KG1 (cell line): ENCODE measurements around the gene CD276.

Experiments
- DNase-seq: peaks from one replicate; lab custom pipeline; 2025; lab: John Stamatoyannopoulos, UW

CD276 gene

DNA sequence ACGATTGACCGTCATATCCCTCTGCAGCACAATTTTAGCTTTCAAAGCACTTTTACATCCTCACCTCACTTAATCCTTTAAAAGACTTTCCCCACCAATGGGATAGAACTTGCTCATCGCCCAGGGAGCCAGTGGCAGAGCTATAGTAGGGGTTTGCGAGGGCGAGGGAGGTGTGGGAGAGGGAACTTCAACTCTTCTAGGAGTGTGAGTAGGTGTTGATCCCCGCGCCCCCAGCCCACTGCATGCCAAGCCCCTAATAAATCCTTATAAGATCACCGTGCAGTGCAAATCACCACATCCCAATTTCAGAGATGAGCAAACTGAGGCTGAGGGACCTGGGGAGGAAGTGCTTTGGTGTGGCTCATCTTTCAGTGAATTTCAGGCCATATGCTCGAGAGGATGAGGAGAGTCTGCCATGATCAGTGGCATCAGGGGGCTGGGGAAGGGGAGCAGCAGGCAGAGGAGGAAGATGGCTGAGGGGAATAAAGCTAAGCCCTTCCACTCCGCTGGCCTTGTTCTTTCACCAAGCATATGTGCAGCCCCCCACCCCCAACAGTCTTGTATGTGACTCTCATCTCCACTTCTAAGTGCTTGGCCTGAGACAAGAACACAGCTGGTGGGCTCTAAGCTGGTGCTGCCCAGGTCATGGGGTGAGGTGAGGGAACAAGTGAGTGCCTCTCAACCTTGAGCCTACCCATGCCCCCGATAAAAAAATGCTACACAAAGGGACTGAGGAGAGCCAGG is 63.8 kb downstream of the CD276 start:
- no peak for DNase-seq

GRCh38 chr15:73748730-73749129 is 64.5 kb downstream of the CD276 start:
- DNase-seq, result no peak

DNA sequence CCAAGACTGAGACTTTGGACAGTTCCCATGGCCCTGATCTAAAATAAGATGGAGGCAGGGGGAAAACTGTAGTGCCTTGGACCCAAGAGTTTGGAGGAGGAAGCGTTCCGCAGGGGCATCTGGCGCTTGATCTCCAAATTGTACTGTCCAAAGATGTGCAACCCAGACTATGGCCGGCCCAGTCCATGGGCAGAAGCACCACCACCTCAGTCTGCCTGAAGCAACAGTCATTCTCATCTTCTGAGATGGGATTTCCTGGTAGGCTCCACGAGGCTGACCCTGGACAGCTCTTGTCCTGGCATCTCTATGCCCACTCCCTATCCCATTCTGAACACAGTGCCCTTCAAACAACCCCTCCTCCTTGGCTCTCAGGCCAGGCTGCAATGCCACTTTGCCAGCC is 65.3 kb downstream of the CD276 start:
- no peak for DNase-seq

GRCh38 chr15:73749971-73750370 is 65.8 kb downstream of the CD276 start:
- DNase-seq, result no peak

DNA sequence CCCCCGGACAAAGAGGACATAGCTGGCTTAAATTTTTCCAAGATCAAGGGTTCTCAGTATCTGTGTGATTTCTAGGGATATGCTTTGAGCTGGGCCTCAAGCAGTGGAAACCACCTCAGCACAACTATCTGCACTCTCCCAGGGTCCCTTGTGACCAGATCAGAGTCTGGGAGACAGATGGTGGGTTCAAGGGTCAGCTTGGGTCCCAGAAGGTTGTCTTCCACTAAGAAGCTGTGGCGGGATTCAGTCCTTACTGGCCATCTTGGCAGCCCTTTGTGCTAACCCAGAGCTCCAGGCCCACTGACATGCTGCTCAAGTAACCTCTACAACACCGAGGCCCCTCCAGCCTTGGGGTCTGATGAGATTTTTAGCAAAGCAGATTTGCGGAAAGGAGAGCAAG is 66.3 kb downstream of the CD276 start:
- DNase-seq, result no peak

DNA sequence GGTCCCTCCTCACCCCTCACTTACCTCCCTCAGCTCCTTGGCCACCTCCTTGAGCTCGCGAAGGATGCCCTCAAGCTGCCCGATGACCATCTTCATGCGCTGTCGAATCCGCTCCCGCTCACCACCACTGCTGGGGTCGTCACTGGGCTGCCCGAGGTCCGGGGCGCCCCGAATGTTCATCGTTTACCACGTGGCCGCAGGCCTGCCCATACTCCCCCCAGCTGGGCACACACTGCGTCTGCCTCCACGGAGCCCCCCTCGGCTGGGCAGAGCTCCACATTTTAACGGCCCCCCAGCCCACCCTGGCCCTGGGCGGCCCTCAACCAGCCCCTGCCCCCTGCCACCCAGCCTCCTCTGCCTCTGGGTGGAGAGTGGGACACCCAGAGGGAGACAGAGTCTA is 66.8 kb downstream of the CD276 start:
- no peak for DNase-seq

GRCh38 chr15:73751511-73751898 is 67.3 kb downstream of the CD276 start:
- DNase-seq, result no peak

DNA sequence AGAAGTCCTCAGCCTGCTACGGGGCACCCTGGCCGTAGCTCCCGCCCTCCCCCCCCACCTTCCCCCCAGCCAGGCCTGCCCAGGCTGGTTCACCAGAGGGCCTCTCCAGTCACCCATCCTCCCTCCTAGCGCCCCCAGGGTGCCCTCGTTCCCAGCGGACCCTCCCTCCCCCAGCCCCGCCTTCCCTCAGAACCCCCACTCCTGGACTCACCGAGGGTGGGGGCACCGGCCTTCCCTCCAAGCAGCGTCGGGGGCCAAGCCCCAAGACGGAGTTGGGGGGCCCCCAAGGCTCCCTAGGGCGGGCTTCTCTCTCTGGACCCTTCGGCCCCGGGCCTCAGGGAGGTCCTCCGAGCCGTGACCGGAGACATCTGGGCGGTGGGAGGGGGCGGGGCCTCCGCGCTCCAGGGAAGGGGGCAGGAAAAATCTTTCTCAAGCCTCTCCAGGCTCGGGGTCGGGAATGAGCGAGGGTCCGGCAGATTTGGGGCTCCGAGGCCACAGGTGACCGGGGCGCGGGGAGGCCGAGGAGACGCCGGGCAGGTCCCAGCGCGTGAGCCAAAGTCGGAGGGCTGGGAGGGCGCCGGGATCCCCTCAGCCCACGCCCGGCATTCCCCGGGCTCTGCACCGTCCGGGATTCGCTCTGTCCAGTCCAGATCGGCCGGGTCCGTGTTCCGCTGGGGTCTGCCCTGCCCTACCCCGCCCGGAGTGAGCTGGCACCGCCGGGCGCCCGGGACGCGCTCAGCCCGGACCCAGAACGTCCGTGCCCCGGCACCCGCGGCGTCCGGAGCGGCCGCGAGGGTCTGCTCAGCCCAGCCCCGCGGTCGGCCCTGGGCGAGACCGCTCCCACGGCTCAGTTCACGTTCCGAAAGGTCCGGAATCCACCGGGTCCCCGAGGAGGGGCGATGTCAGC is 68.0 kb downstream of the CD276 start:
- no peak for DNase-seq

DNA sequence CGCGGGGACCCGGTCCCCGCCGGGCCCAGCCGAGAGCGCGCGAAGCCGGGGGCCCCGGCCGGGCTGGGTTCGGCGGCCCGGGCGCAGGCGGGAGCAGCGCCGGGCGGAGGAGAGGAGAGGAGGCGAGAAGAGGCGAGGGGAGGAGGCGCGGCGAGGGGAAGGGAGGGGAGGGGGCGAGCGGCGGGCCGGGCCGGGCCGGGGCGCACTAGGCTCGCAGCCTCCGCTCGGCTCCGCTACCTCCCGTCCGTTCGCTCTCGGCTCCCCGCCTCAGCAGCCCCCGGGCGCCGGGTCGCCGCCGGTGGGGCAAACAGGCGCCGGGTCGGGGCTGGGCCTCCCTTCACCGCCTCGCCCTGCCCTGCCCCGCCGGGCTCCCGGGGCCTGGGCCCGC is 68.6 kb downstream of the CD276 start:
- no peak for DNase-seq

DNA sequence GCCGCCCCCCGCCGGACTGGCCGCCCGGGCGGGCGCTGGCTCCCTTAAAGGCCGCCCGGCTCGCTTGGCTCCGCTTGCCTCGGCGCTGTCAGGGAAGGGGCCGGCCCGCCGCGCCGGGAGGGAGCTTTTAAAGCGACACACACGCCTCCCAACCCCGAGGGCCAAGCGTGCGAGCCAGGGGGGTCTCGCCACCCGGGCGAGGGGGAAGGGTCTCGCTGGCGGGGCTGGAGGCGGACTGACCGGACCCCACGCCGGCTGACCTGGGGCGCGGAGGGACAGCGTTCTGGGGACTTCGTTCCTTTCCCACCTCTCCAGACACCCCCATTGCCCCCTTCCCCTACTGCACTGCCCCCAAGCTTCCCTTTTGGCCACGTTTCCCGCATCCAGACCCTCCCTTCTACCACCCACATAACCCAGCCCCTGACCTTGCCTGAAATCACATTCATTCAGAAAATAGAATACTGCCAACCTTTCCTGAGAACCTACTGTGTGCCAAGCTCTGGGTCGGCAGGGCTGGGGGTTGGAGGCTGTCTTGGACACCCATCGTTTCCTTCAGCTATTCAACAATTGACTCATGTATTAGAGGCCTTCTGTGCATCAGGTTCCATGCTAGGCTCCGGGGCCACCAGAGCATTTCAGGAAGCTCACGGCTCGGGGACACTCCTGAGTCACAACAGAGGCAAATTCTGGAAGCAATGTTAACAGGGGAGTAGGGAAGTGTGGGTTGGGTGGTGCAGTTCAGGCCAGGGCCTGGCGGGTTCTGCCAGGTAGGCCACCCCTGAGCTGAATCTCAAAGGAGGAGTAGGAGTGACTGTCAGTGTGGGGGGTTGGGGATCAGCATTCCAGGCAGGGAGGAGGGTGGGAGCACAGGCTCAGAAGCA is 69.3 kb downstream of the CD276 start, which contains the start of gene INSYN1:
TSS of gene INSYN1 (minus strand) at position 102 of the 881 bp plus-strand sequence. CDS start 2,221 bp downstream, outside the sequence.
- DNase-seq, result no peak

DNA sequence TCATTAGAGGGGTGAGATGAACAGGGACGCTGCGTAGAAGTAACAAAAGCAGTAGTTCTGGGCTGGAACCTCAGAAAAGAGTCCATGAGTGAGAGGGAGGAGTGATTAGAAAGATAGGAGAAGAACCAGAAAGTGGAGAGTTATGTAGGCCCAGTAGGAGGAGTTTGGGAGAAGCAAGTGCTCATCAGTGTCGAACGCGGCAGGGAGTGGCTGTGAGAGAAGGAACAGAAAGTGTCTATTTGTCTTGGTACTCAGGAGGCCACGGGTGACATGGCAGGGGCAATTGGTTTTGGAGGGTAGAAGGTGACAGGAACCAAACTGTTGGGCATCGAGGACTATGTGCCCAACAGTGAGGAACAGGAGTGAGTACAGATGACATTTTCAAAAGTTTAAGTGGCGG is 70.3 kb downstream of the CD276 start:
- no peak for DNase-seq

DNA sequence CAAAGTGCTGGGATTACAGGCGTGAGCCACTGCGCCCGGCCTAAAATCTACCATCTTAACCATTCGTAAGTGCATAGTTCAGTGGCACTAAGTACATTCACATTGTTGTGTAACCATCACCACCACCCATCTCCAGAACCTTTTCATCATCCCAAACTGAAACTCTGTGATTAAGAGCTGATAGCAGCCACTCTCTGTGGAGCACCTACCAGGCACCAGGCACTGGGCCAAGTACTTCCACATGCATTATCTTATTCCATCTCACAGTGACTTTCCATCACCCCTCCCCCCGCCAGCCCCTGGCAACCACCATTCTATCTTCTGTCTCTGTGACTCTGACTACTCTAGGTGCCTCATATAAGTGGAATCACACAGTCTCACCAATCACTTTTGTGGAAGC is 71.3 kb downstream of the CD276 start:
- DNase-seq, result no peak

- no peak for DNase-seq
Observed at GRCh38 chr15:73755946-73756345, 71.8 kb downstream of the CD276 start.

DNA sequence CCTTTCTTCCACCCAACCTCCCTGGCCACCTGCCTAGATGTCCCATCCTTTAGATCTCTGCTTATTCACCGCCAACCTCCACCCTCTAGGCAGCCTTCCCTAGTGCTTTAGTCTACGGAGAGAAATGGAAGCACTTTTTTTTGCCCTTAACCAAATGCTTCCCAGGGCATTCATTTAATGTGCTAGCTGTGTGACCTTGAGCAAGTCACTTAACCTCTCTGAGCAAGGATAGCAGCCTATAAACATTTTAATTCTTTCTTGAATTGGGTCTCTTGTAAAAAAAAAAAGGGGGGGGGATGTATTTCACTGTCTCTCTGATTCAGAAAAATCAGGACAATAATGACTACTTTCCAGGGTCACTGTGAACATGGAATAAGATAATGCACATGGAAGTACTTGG is 72.2 kb downstream of the CD276 start:
- DNase-seq, result no peak

DNA sequence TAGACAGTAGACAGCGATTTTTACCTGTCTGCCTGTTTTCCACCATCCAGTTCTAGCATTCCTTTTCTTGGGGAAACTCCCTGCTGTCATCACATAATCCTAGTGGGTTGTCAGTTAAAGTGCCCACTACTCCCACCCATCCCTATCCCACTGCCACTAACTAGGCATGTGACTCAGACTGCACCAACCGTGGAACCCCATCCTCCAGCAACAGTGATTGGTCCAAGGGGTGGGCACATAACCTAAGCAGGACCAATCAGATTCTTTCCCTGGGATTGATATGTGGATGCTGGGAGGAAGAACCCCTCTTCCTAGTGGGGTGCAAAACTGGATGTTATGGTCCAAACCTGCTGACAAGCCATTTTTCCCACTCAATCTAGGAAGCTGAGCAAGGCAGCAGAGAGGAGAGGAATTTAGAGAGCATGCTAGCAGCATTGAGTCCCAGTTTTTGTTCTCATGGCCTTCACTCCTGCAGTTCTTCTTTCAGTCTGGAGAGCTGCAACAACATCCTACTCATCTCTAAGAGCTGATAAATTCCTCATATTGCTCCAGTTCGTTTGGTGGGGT is 72.8 kb downstream of the CD276 start:
- no peak for DNase-seq

DNA sequence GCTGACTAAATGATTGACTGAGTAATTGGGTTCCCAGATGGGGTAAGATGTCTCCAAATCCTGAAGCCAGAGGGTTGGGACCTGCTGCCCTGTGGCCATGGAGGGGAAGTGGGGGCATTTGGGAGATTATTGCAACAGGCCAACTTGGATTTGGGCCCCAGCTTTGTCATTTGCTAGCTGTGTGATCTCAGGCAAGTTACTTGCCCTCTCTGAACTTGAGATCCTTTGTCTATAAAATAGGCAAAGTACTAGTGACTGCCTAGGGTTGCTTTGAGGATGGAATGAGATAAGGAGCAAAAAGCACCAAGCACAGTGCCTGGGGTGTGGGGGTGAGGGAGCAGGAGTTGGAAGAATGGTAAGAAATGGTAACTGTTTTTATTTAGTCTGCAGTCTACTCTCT is 73.4 kb downstream of the CD276 start:
- DNase-seq, result no peak

DNA sequence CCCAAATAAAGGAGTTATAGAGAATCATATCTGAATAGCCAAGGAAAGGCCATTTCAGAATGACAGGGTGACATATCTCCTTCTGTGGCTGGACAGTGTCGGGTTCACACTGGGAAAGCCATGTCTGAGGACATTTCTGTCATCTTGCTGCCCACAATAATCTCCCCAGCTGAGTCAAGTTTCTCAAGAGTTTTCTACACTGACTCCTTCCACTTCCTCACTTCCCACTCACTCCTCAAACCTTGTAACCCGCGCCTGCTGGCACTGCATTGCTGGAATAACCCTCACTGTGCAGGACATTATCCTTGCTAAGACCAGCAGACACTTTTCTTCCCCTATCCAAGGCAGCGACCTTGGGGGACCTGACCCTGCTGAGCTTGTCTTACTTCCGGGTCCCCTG is 74.3 kb downstream of the CD276 start:
- DNase-seq, result no peak

GRCh38 chr15:73760330-73761329 is 76.4 kb downstream of the CD276 start:
- no peak for DNase-seq

DNA sequence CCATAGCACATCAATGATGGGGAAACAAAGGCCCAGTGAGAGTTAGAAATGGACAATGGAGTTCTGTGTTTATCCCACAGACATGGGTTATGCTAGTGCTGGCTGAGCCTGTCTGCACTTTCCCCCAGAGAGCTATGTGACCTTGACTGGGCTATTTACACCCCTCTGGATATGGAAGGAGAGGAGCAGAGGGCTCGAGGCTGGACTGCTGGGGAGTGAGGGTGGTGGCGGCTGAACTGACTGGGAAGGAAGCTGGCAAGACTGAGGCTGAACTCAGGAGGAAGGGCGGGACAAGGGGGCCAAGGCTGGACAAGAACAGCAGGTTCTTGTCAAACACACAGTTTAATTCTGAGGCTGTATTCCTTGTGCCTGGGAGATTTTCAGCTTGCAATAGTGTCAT is 79.7 kb downstream of the CD276 start:
- no peak for DNase-seq
